ENCODE results near the gene NUMA1.

DNA sequence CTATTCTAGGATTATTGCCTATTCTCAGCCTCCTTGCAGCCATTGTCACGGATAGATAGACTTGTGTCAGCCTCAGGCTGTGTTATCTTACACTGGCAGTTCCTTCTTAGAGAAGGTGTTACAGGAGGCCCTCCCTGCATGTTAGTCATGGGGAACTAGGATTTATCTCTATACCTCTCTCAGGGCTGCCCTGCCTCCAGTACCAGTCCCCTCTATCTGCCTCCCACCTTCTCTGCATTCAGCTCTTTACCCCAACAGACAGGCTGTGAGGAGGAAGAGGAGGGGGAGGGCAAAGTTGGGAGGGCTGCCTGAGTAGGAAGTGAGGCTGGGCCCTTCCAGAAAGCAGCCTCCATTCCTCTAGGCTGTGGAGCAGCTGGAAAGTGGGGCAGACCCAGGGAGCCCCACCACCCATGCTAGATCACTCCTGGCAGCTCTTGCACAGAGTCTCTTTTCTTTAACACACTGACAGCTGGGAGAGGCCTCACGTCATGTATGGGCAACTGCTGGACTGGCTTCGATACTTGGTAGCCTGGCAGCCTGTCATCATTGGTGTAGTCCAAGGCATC is 84.5 kb downstream of the NUMA1 start:
- TF ChIP-seq, protein P1, sequence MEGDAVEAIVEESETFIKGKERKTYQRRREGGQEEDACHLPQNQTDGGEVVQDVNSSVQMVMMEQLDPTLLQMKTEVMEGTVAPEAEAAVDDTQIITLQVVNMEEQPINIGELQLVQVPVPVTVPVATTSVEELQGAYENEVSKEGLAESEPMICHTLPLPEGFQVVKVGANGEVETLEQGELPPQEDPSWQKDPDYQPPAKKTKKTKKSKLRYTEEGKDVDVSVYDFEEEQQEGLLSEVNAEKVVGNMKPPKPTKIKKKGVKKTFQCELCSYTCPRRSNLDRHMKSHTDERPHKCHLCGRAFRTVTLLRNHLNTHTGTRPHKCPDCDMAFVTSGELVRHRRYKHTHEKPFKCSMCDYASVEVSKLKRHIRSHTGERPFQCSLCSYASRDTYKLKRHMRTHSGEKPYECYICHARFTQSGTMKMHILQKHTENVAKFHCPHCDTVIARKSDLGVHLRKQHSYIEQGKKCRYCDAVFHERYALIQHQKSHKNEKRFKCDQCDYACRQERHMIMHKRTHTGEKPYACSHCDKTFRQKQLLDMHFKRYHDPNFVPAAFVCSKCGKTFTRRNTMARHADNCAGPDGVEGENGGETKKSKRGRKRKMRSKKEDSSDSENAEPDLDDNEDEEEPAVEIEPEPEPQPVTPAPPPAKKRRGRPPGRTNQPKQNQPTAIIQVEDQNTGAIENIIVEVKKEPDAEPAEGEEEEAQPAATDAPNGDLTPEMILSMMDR (IDR thresholded peaks at IDR 0.05; ENCODE audit: insufficient read depth, low read length): no peak
- no peak for TF ChIP-seq GABPA (IDR thresholded peaks at IDR 0.05; ENCODE audit: low read depth)

All from HL-60 (cell line).